K562 (cell line): ENCODE results near the gene COL20A1. TPM values are rescaled to one million over a fixed set of nuclear protein-coding genes. Genes with fewer than 3 reads are reported as not detected.

Experiments
- ATAC-seq: fragments of 200-7000 bp; cut with Tn5 transposase; 3 replicates; pipeline ENCODE4 v1.9.1; 2020; ENCODE audit warnings: moderate library complexity
- BruUV-seq: library from RNA; stranded (reverse); fragments of 400-500 nt; replicated peaks from 2 replicates; lab custom pipeline; 2021; lab: Mats Ljungman, UMichigan
- CTCF ChIA-PET: fragments of 300-600 bp; formaldehyde crosslinking; extraction: SDS; loops from one replicate; lab custom pipeline; 2021; ENCODE audit warnings: low intra/inter-chr PET ratio; lab: Yijun Ruan, JAX
- POLR2A ChIA-PET: fragments of 300-600, 350-650 bp; sonication (Branson Sonifier 250); formaldehyde crosslinking; extraction: SDS; loops from one replicate; lab custom pipeline; 2021; ENCODE audit warnings: antibody characterized with exemption, inconsistent platforms; lab: Yijun Ruan, JAX
- DNase-seq, 4 experiments: peaks; one replicate each; pipeline versions ENCODE4 v3.0.0 to v3.0.0-alpha.2; 2011 to 2018; ENCODE audit warnings: low spot score in 3 of 4, mixed read lengths in 3 of 4; ENCODE audit errors: extremely low read depth in 1 of 4
- FAIRE-seq: peaks from 2 replicates; lab custom pipeline; 2011; peaks lifted over from hg19 to GRCh38; lab: Jason Lieb, UNC
- H2AFZ ChIP-seq: 2 replicates; pipeline ENCODE4 v1.6.0; 2011; ENCODE audit warnings: low read depth, low read length, control low read depth, inconsistent platforms
- H3K27ac ChIP-seq: fragments of 200-600 bp; 3 replicates; pipeline ENCODE4 v1.8.0; 2011; ENCODE audit warnings: low read depth, mild to moderate bottlenecking, control low read depth, inconsistent platforms, low read length, moderate library complexity, mixed read lengths; ENCODE audit errors: extremely low read depth
- H3K27me3 ChIP-seq, 2 experiments: fragments of 300-600 bp in 1 of 2; 2 replicates in 1 of 2; 3 replicates in 1 of 2; pipeline versions ENCODE4 v1.6.0 to v1.8.0; 2011; ENCODE audit warnings: inconsistent platforms in 2 of 2, low read length in 2 of 2, mild to moderate bottlenecking in 1 of 2, mixed read lengths in 1 of 2, moderate library complexity in 1 of 2; ENCODE audit not compliant: control insufficient read depth in 2 of 2, insufficient read depth in 2 of 2
- H3K36me3 ChIP-seq: fragments of 300-600 bp; 3 replicates; pipeline ENCODE4 v1.8.0; 2011; ENCODE audit warnings: mild to moderate bottlenecking, low read length, inconsistent platforms; ENCODE audit not compliant: control insufficient read depth, insufficient read depth
- H3K4me1 ChIP-seq, 2 experiments: fragments of 200-600 bp in 1 of 2; replicated peaks in 1 of 2; 2 replicates in 1 of 2; 3 replicates in 1 of 2; pipeline versions ENCODE4 v1.5.1 to v1.8.0; 2011; ENCODE audit warnings: inconsistent platforms in 2 of 2, low read length in 2 of 2, mild to moderate bottlenecking in 1 of 2, mixed read lengths in 1 of 2, moderate library complexity in 1 of 2; ENCODE audit not compliant: control insufficient read depth in 2 of 2, insufficient read depth in 2 of 2
- H3K4me2 ChIP-seq: 2 replicates; pipeline ENCODE4 v1.6.1; 2011; ENCODE audit warnings: low read length, control low read depth, inconsistent platforms, mixed read lengths; ENCODE audit not compliant: insufficient read depth
- H3K4me3 ChIP-seq: fragments of 200-600 bp; sonication (generic), shearing (Covaris generic); 2 replicates; pipeline ENCODE4 v1.5.1; 2016; ENCODE audit warnings: control low read depth, inconsistent platforms
- H3K79me2 ChIP-seq: fragments of 200-600 bp; 3 replicates; pipeline ENCODE4 v1.8.0; 2011; ENCODE audit warnings: low read length, inconsistent platforms; ENCODE audit not compliant: control insufficient read depth, insufficient read depth
- H3K9ac ChIP-seq, 2 experiments: 2 replicates each; pipeline versions ENCODE4 v1.6.0 to v1.6.1; 2011; ENCODE audit warnings: low read depth in 2 of 2, low read length in 2 of 2, control low read depth in 1 of 2, inconsistent platforms in 1 of 2, mild to moderate bottlenecking in 1 of 2, mixed read lengths in 1 of 2; ENCODE audit not compliant: insufficient read depth in 1 of 2
- H3K9me1 ChIP-seq: one replicate; pipeline ENCODE4 v1.6.0; 2011; ENCODE audit warnings: inconsistent platforms, mild to moderate bottlenecking, low read length, moderate library complexity; ENCODE audit not compliant: control insufficient read depth, insufficient read depth
- H3K9me3 ChIP-seq: replicated peaks from 2 replicates; pipeline ENCODE4 v1.5.1; 2011; ENCODE audit warnings: low read depth, low read length, inconsistent platforms; ENCODE audit not compliant: control insufficient read depth, insufficient read depth
- H4K20me1 ChIP-seq: replicated peaks from 2 replicates; pipeline ENCODE4 v1.6.1; 2011; ENCODE audit warnings: low read length, inconsistent platforms, mixed read lengths; ENCODE audit not compliant: control insufficient read depth, insufficient read depth
- BRD4 ChIP-seq: fragments of 200-600 bp; sonication (generic); IDR thresholded peaks from 2 replicates; pipeline ENCODE4 v1.6.1; 2017; ENCODE audit warnings: inconsistent platforms
- GABPA ChIP-seq: fragments of 200-800 bp; sonication (Bioruptor generic); conservative IDR thresholded peaks from 2 replicates; pipeline ENCODE4 v1.6.1; 2016; ENCODE audit warnings: low read depth, missing genetic modification characterization, missing compliant biosample characterization
- HCFC1 ChIP-seq: IDR thresholded peaks from 2 replicates; pipeline ENCODE4 v1.6.1; 2012; ENCODE audit warnings: low read depth, low read length, improper control_type of control experiment
- KLF6 ChIP-seq: fragments of 250-450 bp; sonication (Bioruptor Pico); IDR thresholded peaks from 2 replicates; pipeline ENCODE4 v1.4.0; 2020; ENCODE audit warnings: mild to moderate bottlenecking, moderate library complexity, borderline replicate concordance
- PHF20 ChIP-seq: fragments of 450-650 bp; IDR thresholded peaks from 2 replicates; pipeline ENCODE4 v1.6.1; 2018; ENCODE audit not compliant: partially characterized antibody
- PHF21A ChIP-seq: fragments of 450-650 bp; IDR thresholded peaks from 2 replicates; pipeline ENCODE4 v1.6.1; 2017; ENCODE audit warnings: low read depth, borderline replicate concordance
- POLR2G ChIP-seq: fragments of 200-400 bp; formaldehyde crosslinking; IDR thresholded peaks from 2 replicates; pipeline ENCODE4 v1.6.1; 2017; ENCODE audit warnings: low read depth, mild to moderate bottlenecking, antibody characterized with exemption, low read length, moderate library complexity
- RBM14 ChIP-seq: fragments of 200-400 bp; formaldehyde crosslinking; IDR thresholded peaks from 2 replicates; pipeline ENCODE4 v1.6.1; 2018; ENCODE audit warnings: low read depth, mild to moderate bottlenecking, low read length, moderate library complexity, borderline replicate concordance; ENCODE audit not compliant: insufficient read depth
- SIRT6 ChIP-seq: IDR thresholded peaks from one replicate; pipeline ENCODE4 v1.6.1; 2012; ENCODE audit warnings: low read depth, mild to moderate bottlenecking, control low read depth, inconsistent platforms, low read length, moderate library complexity
- SRSF7 ChIP-seq: fragments of 200-400 bp; formaldehyde crosslinking; optimal IDR thresholded peaks from 2 replicates; pipeline ENCODE3; 2017; ENCODE audit warnings: mild to moderate bottlenecking, low read depth, low read length
- TFAM ChIP-seq: fragments of 250-450 bp; sonication (Bioruptor Pico); conservative IDR thresholded peaks from 2 replicates; pipeline ENCODE4 v1.5.0; 2021; ENCODE audit warnings: mild to moderate bottlenecking, moderate library complexity
- ZNF133 ChIP-seq: fragments of 250-450 bp; sonication (Bioruptor Pico); IDR thresholded peaks from 2 replicates; pipeline ENCODE4 v1.4.0; 2020; ENCODE audit warnings: mild to moderate bottlenecking
- ZNF707 ChIP-seq: fragments of 250-450 bp; sonication (Bioruptor Pico); conservative IDR thresholded peaks from 2 replicates; pipeline ENCODE4 v1.8.0; 2022; ENCODE audit warnings: inconsistent platforms, mild to moderate bottlenecking, moderate library complexity
- ZNF75A ChIP-seq: fragments of 450-650 bp; formaldehyde crosslinking; IDR thresholded peaks from 2 replicates; pipeline ENCODE4 v1.4.0; 2020; ENCODE audit warnings: mild to moderate bottlenecking
- ZNF79 ChIP-seq: fragments of 250-450 bp; sonication (Bioruptor Pico); IDR thresholded peaks from 2 replicates; pipeline ENCODE4 v1.4.0; 2020; ENCODE audit warnings: low read depth, mild to moderate bottlenecking, moderate library complexity
- WGBS: fragments of 100-300 bp; shearing (Covaris generic); methylation state at CpG from one replicate; pipeline ENCODE4 v1.1.6; 2016; ENCODE audit warnings: low coverage, mixed read lengths; ENCODE audit not compliant: insufficient coverage; ENCODE audit errors: missing lambda C conversion rate; 5-methylcytosine and 5-hydroxymethylcytosine counted together
- in situ Hi-C: fragments of 300-500 bp; cut with MboI; formaldehyde crosslinking; loops from 4 replicates; pipeline ENCODE4 v1.15.0; 2018; ENCODE audit warnings: inconsistent platforms, mixed read lengths
- intact Hi-C: fragments of 100-400 bp; cut with micrococcal nuclease; formaldehyde crosslinking; loops from 2 replicates; pipeline ENCODE4 v1.14.2; 2022
- polyA plus RNA-seq, 8 experiments: library from polyadenylated mRNA; depleted of rRNA in 4 of 8; stranded (reverse) in 5 of 8; unstranded in 3 of 8; fragments of >200 nt; fragmentation: Nextera tagmentation in 2 of 8; fragmentation: Illumina TruSeq in 1 of 8; extraction: Ambion mirVana in 2 of 8; extraction: Trizol in 1 of 8; gene quantifications; 2 replicates each; pipeline versions ENCODE4 v1.2.1 to v1.2.3, GENCODE V29; 2011 to 2014; ENCODE audit warnings: inconsistent platforms in 1 of 8, missing spikeins in 1 of 8
- total RNA-seq, 7 experiments: library from RNA; depleted of rRNA in 6 of 7; stranded (reverse); fragments of >200 nt in 6 of 7; fragmentation: Illumina TruSeq in 2 of 7; extraction: Trizol in 2 of 7; gene quantifications; 2 replicates each; pipeline versions ENCODE4 v1.2.1 to v1.2.3, GENCODE V29; 2011 to 2021; ENCODE audit warnings: low replicate concordance in 1 of 7
- TF ChIP-seq, protein P1 (sequence below): fragments of 450-650 bp; conservative IDR thresholded peaks from 2 replicates; pipeline ENCODE4 v1.6.1; 2016; ENCODE audit warnings: missing genetic modification characterization, low read depth, mild to moderate bottlenecking, missing compliant biosample characterization, moderate library complexity
- TF ChIP-seq, protein P2 (sequence below): fragments of 450-650 bp; IDR thresholded peaks from 2 replicates; pipeline ENCODE4 v1.7.0; 2016; ENCODE audit warnings: borderline replicate concordance
- TF ChIP-seq, protein P3 (sequence below): fragments of 250-450 bp; sonication (Bioruptor Pico); IDR thresholded peaks from 2 replicates; pipeline ENCODE4 v1.8.0; 2021; ENCODE audit warnings: moderate library complexity, mild to moderate bottlenecking, inconsistent platforms

Gene COL20A1
- total and polyA plus RNA-seq, 9 of the 15 experiments (the other 6 are each of a cell fraction or from before 2014, with no cell fraction given) = not detected

DNA sequence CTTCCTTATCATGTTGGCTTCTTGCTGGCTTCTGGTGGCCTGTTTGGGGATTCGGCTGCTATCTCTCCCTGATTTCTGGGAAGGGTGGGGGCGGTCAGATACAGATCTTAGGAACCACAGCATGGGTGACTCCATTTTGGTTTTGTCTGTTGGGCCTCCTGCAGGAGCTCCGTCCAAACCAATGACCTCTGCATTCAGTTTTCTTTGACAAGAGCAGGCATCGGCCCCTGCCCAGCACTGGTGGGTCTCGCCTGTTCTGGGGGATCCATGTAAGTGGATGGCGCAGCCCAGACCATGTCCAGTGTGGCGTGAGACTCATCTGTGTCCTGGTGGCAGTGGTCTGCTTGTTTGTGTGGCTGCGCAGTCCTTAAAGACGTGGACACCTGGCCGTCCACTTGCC lies 29.0 kb upstream of the COL20A1 start:
- peak in 2 of 4 experiments; percentile 33 to 43 for DNase-seq
- Histone ChIP-seq H3K36me3 (no peaks in the 10 kb centered on the region), H2AFZ (peak overlapping the region; percentile 33; the same call in 1 of the 2 replicates), H3K27me3 (peaks cover 23 to 59% of the 10 kb centered on the region in 2 experiments), H3K9me1 (no peaks in the 10 kb centered on the region), H4K20me1 (0 out of 2 replicates have a peak, but pooled peaks cover 7% of the 10 kb centered on the region), H3K4me3 (no peak overlapping the region), H3K27ac (no peak overlapping the region), H3K9ac (peak overlapping the region in 1 of 2 experiments; percentile 52; a peak in 2 of 4 replicates), H3K9me3 (no peaks in the 10 kb centered on the region), H3K79me2 (no peaks in the 10 kb centered on the region), H3K4me1 (peaks cover 11 to 22% of the 10 kb centered on the region in 2 experiments), H3K4me2 (no peak overlapping the region)
- in situ Hi-C loops = no loop called here
- POLR2A ChIA-PET = interaction anchor here (0.6 to 1.1 kb wide), 3 partner anchors 8 to 671 kb away, joined by 3 to 4 read pairs (median 4); partner anchors contain the start of gene ARFGAP1
- 32% methylated on average over 10 of the region's 10 CpGs for WGBS
- CTCF ChIA-PET = no interaction called here
- BruUV-seq = no TSS peak
- FAIRE-seq = no peak
- ATAC-seq = no peak; the same call in 2 of the 3 replicates
- intact Hi-C loops = no loop called here
- TF ChIP-seq PHF20 (no peak), KLF6 (peak; percentile 97), RBM14 (no peak), POLR2G (no peak), GABPA (tag) (no peak), SRSF7 (no peak), ZNF75A (CRISPR knock-in tag) (no peak), TFAM (no peak), SIRT6 (no peak), HCFC1 (no peak), ZNF79 (CRISPR knock-in tag) (peak; percentile 83), ZNF133 (CRISPR knock-in tag) (peak; percentile 96), BRD4 (no peak), PHF21A (no peak), ZNF707 (peak; percentile 61; the same call in 1 of the 2 replicates)
- TF ChIP-seq, protein P1, sequence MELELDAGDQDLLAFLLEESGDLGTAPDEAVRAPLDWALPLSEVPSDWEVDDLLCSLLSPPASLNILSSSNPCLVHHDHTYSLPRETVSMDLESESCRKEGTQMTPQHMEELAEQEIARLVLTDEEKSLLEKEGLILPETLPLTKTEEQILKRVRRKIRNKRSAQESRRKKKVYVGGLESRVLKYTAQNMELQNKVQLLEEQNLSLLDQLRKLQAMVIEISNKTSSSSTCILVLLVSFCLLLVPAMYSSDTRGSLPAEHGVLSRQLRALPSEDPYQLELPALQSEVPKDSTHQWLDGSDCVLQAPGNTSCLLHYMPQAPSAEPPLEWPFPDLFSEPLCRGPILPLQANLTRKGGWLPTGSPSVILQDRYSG = peak; percentile 93
- TF ChIP-seq, protein P2, sequence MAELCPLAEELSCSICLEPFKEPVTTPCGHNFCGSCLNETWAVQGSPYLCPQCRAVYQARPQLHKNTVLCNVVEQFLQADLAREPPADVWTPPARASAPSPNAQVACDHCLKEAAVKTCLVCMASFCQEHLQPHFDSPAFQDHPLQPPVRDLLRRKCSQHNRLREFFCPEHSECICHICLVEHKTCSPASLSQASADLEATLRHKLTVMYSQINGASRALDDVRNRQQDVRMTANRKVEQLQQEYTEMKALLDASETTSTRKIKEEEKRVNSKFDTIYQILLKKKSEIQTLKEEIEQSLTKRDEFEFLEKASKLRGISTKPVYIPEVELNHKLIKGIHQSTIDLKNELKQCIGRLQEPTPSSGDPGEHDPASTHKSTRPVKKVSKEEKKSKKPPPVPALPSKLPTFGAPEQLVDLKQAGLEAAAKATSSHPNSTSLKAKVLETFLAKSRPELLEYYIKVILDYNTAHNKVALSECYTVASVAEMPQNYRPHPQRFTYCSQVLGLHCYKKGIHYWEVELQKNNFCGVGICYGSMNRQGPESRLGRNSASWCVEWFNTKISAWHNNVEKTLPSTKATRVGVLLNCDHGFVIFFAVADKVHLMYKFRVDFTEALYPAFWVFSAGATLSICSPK = no peak
- TF ChIP-seq, protein P3, sequence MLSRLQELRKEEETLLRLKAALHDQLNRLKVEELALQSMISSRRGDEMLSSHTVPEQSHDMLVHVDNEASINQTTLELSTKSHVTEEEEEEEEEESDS = no peak
